ENCODE results near the gene TXNDC15. TPM values are rescaled to one million over a fixed set of nuclear protein-coding genes. Genes with fewer than 3 reads are reported as not detected.

The TXNDC15 gene
- total RNA-seq, 1 donor, result 87.2 TPM

DNA sequence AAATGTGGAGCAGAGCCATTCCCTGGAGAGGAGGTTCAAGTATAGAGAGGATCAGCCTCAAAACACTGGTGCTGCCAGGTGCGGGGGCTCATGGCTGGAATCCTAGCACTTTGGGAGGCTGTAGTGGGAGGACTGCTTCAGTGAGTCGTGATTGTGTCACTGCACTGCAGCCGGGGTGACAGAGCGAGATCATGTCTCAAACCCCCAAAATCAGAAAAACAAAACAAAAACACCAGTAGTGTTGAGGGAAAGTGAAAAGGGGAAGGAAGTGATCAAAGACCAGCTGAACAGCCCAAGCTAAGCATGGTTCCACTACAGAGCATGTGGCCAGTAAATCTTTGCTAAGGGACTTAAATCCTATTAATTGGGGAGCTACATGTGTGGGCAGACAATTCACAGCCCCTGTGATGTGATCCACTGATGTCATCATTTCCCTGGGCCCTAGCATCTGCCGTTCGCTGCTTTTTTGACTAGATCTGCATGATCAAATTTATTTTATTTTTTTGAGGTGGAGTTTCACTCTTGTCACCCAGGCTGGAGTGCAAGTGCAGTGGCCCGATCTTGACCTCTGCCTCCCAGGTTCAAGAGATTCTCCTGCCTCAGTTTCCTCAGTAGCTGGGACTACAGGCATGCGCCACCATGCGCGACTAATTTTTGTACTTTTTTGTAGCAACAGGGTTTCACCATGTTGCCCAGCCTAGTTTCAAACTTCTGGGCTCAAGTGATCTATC, 28.1 kb downstream of the TXNDC15 start:
- no peak overlapping the region for H3K27ac ChIP-seq (ENCODE audit: low read depth, low read length)
- peaks cover 9% of the 10 kb centered on the region for H3K36me3 ChIP-seq (ENCODE audit: insufficient read depth, low read length)
- DNase-seq (ENCODE audit: insufficient read length, low spot score, missing footprints), result no peak
- H4K20me1 ChIP-seq (ENCODE audit: insufficient read depth, low read length), result no peaks in the 10 kb centered on the region
- H3K4me3 ChIP-seq (ENCODE audit: insufficient read depth, low read length), result no peak overlapping the region
- no peaks in the 10 kb centered on the region for H3K9me3 ChIP-seq (ENCODE audit: low read depth, low read length)
- H3K4me1 ChIP-seq (ENCODE audit: insufficient read depth, low read length), result peaks cover 7% of the 10 kb centered on the region
- TF ChIP-seq CTCF (IDR thresholded peaks at IDR 0.05; ENCODE audit: extremely low read depth, low read depth, low read length), result no peak
- H3K79me2 ChIP-seq (ENCODE audit: insufficient read depth, low read length), result peaks cover 4% of the 10 kb centered on the region
- H2AFZ ChIP-seq (ENCODE audit: low read length), result no peak overlapping the region
- no peaks in the 10 kb centered on the region for H3K27me3 ChIP-seq (ENCODE audit: insufficient read depth, low read length)
- no peak overlapping the region for H3K4me2 ChIP-seq (ENCODE audit: insufficient read depth, low read length)

- peak; percentile 98 for DNase-seq (ENCODE audit: insufficient read length, low spot score, missing footprints)
- TF ChIP-seq CTCF (IDR thresholded peaks at IDR 0.05; ENCODE audit: extremely low read depth, low read depth, low read length), result peak; percentile 74
- Histone ChIP-seq H2AFZ (ENCODE audit: low read length) (peak within 1 kb of the TSS; percentile 89), H3K4me3 (ENCODE audit: insufficient read depth, low read length) (peak within 1 kb of the TSS; percentile 88), H3K79me2 (ENCODE audit: insufficient read depth, low read length) (peaks cover 4% of the 10 kb centered on the region), H3K4me1 (ENCODE audit: insufficient read depth, low read length) (peaks cover 7% of the 10 kb centered on the region), H3K9me3 (ENCODE audit: low read depth, low read length) (no peaks in the 10 kb centered on the region), H4K20me1 (ENCODE audit: insufficient read depth, low read length) (no peaks in the 10 kb centered on the region), H3K4me2 (ENCODE audit: insufficient read depth, low read length) (peak within 1 kb of the TSS; percentile 96), H3K27me3 (ENCODE audit: insufficient read depth, low read length) (no peaks in the 10 kb centered on the region), H3K36me3 (ENCODE audit: insufficient read depth, low read length) (peaks cover 4% of the 10 kb centered on the region), H3K27ac (ENCODE audit: low read depth, low read length) (peak within 1 kb of the TSS; percentile 82)
Measured at GRCh38 chr5:134904610-134905245, 30.6 kb downstream of the TXNDC15 start, which contains the start of gene PCBD2. PCBD2 (plus strand) TSS chr5:134905131; CDS start chr5:134905140, 9 bp downstream.

DNA sequence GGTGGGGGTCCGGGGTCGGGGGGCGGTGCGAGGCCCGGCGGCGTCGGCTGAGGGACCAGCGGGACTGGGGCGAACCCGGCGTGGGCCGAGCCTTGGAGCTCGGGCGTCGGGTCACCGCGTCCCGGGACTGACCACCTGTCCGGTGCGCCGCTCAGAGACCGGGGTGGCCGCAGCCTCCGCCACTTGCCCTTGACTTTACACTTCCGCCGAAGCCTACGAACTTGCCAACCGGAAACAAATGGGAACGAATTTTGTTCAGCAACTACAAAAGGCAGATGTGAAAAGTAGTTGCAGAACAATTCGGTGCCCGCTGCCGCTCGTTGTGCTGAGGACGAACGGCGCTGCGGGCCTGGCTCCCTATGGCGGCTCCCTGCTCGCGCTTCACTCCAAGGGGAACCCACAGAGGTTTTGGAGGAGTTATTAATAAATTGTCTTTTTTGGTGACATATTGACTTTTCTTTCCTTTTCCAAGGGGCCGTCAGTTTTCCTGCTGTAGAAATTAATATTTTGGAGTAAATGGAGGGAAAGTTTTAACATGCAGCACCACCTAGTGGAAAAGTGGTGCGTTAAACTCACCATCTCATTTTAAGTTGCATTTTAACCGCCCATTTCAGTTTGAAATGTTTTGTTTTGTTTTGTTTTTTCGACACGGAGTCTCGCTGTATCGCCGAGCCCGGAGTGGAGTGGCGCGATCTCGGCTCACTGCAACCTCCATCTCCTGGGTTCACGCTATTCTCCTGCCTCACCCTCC, 31.2 kb downstream of the TXNDC15 start:
- peak; percentile 68 for TF ChIP-seq CTCF (IDR thresholded peaks at IDR 0.05; ENCODE audit: extremely low read depth, low read depth, low read length)
- Histone ChIP-seq H3K4me1 (ENCODE audit: insufficient read depth, low read length) (peaks cover 7% of the 10 kb centered on the region), H3K4me2 (ENCODE audit: insufficient read depth, low read length) (peak overlapping the region; percentile 96), H4K20me1 (ENCODE audit: insufficient read depth, low read length) (no peaks in the 10 kb centered on the region), H3K27ac (ENCODE audit: low read depth, low read length) (peak overlapping the region; percentile 82), H3K79me2 (ENCODE audit: insufficient read depth, low read length) (peaks cover 4% of the 10 kb centered on the region), H2AFZ (ENCODE audit: low read length) (peak overlapping the region; percentile 87), H3K27me3 (ENCODE audit: insufficient read depth, low read length) (no peaks in the 10 kb centered on the region), H3K9me3 (ENCODE audit: low read depth, low read length) (no peaks in the 10 kb centered on the region), H3K36me3 (ENCODE audit: insufficient read depth, low read length) (peaks cover 6% of the 10 kb centered on the region), H3K4me3 (ENCODE audit: insufficient read depth, low read length) (peak overlapping the region; percentile 88)
- peak; percentile 92 for DNase-seq (ENCODE audit: insufficient read length, low spot score, missing footprints)
